GM19397 (cell line): ENCODE results near the gene DPCD.

ENCODE experiments used
- ATAC-seq: cut with Tn5 transposase; IDR thresholded peaks from one replicate; pipeline ENCODE4 v1.9.1; 2021; ENCODE audit warnings: mild to moderate bottlenecking, moderate library complexity; ENCODE audit not compliant: unreplicated experiment

The DPCD gene

GRCh38 chr10:101653536-101653935 lies 65.4 kb downstream of the DPCD start:
- no peak for ATAC-seq

- ATAC-seq = no peak
Observed at GRCh38 chr10:101655570-101655969, 67.4 kb downstream of the DPCD start.

- ATAC-seq = no peak
Observed at GRCh38 chr10:101656890-101657289, 68.8 kb downstream of the DPCD start.

- no peak for ATAC-seq
Observed at GRCh38 chr10:101658975-101659374, 70.9 kb downstream of the DPCD start.
